SK-N-SH treated with all-trans-retinoic acid at 6 μM for 48 hours (cell line): ENCODE data around the gene MLANA.

Experiments
- ATAC-seq: fragments of 200-7000 bp; cut with Tn5 transposase; 3 replicates; pipeline ENCODE4 v1.9.1; 2020; ENCODE audit warnings: mild to moderate bottlenecking, moderate library complexity
- ARNTL ChIP-seq: fragments of 450-650 bp; formaldehyde crosslinking; IDR thresholded peaks from 2 replicates; pipeline ENCODE4 v1.5.0; 2020; ENCODE audit warnings: low read depth, mild to moderate bottlenecking, moderate library complexity, borderline replicate concordance
- BACH2 ChIP-seq: fragments of 250-450 bp; sonication (Bioruptor Pico); IDR thresholded peaks from 2 replicates; pipeline ENCODE4 v1.9.0; 2021; ENCODE audit warnings: mild to moderate bottlenecking, borderline replicate concordance
- CSDC2 ChIP-seq: fragments of 250-450 bp; sonication (Bioruptor Pico); IDR thresholded peaks from 2 replicates; pipeline ENCODE4 v1.5.0; 2020; ENCODE audit warnings: mild to moderate bottlenecking, moderate library complexity
- ESRRG ChIP-seq: fragments of 250-450 bp; sonication (Bioruptor Pico); IDR thresholded peaks from 2 replicates; pipeline ENCODE4 v1.6.1; 2021; ENCODE audit warnings: mild to moderate bottlenecking
- GLIS3 ChIP-seq: fragments of 250-450 bp; sonication (Bioruptor Pico); IDR thresholded peaks from 2 replicates; pipeline ENCODE4 v1.5.0; 2020; ENCODE audit warnings: mild to moderate bottlenecking, moderate library complexity
- ISL1 ChIP-seq: fragments of 250-450 bp; sonication (Bioruptor Pico); IDR thresholded peaks from 2 replicates; pipeline ENCODE4 v2.1.2; 2022; ENCODE audit warnings: mild to moderate bottlenecking, moderate library complexity
- OSR1 ChIP-seq: fragments of 250-450 bp; sonication (Bioruptor Pico); IDR thresholded peaks from 2 replicates; pipeline ENCODE4 v1.8.0; 2022; ENCODE audit warnings: moderate library complexity, mild to moderate bottlenecking, inconsistent platforms
- PPARA ChIP-seq: fragments of 250-450 bp; sonication (Bioruptor Pico); IDR thresholded peaks from 2 replicates; pipeline ENCODE4 v1.5.0; 2020; ENCODE audit warnings: mild to moderate bottlenecking, borderline replicate concordance
- RARB ChIP-seq: fragments of 250-450 bp; sonication (Bioruptor Pico); IDR thresholded peaks from 2 replicates; pipeline ENCODE4 v1.8.0; 2021; ENCODE audit warnings: mild to moderate bottlenecking, moderate library complexity
- SNAI2 ChIP-seq: fragments of 250-450 bp; sonication (Bioruptor Pico); IDR thresholded peaks from 2 replicates; pipeline ENCODE4 v1.5.0; 2020; ENCODE audit warnings: mild to moderate bottlenecking, moderate library complexity
- TCF4 ChIP-seq: fragments of 250-450 bp; sonication (Bioruptor Pico); IDR thresholded peaks from 2 replicates; pipeline ENCODE4 v1.8.0; 2021; ENCODE audit warnings: mild to moderate bottlenecking, moderate library complexity, borderline replicate concordance
- TOX ChIP-seq: fragments of 250-450 bp; sonication (Bioruptor Pico); IDR thresholded peaks from 2 replicates; pipeline ENCODE4 v1.8.0; 2021; ENCODE audit warnings: mild to moderate bottlenecking, moderate library complexity, borderline replicate concordance
- ZC3H10 ChIP-seq: fragments of 250-450 bp; sonication (Bioruptor Pico); IDR thresholded peaks from 2 replicates; pipeline ENCODE4 v1.5.1; 2021; ENCODE audit warnings: mild to moderate bottlenecking, moderate library complexity
- ZFP3 ChIP-seq: fragments of 250-450 bp; sonication (Bioruptor Pico); IDR thresholded peaks from 2 replicates; pipeline ENCODE4 v1.5.0; 2020; ENCODE audit warnings: mild to moderate bottlenecking, moderate library complexity
- ZFP30 ChIP-seq: fragments of 450-650 bp; formaldehyde crosslinking; IDR thresholded peaks from 2 replicates; pipeline ENCODE4 v1.5.0; 2022; ENCODE audit warnings: mild to moderate bottlenecking, moderate library complexity
- ZNF565 ChIP-seq: fragments of 450-650 bp; formaldehyde crosslinking; conservative IDR thresholded peaks from 2 replicates; pipeline ENCODE4 v1.5.0; 2020; ENCODE audit warnings: low read depth, mild to moderate bottlenecking, moderate library complexity
- ZNF70 ChIP-seq: fragments of 450-650 bp; formaldehyde crosslinking; IDR thresholded peaks from 2 replicates; pipeline ENCODE4 v1.5.0; 2020; ENCODE audit warnings: mild to moderate bottlenecking, moderate library complexity
- ZNF8 ChIP-seq: fragments of 450-650 bp; formaldehyde crosslinking; IDR thresholded peaks from 2 replicates; pipeline ENCODE4 v1.5.0; 2020; ENCODE audit warnings: mild to moderate bottlenecking, moderate library complexity
- TF ChIP-seq, protein P1 (sequence below): fragments of 250-450 bp; sonication (Bioruptor Pico); IDR thresholded peaks from 2 replicates; pipeline ENCODE4 v1.5.1; 2021; ENCODE audit warnings: mild to moderate bottlenecking, moderate library complexity
- TF ChIP-seq, protein P2 (sequence below): fragments of 250-450 bp; sonication (Bioruptor Pico); IDR thresholded peaks from 2 replicates; pipeline ENCODE4 v1.5.0; 2020; ENCODE audit warnings: mild to moderate bottlenecking, moderate library complexity
- TF ChIP-seq, protein P3 (sequence below): fragments of 250-450 bp; sonication (Bioruptor Pico); IDR thresholded peaks from 2 replicates; pipeline ENCODE4 v1.5.1; 2020; ENCODE audit warnings: low read depth, mild to moderate bottlenecking, moderate library complexity
- TF ChIP-seq, protein P4 (sequence below): fragments of 250-450 bp; sonication (Bioruptor Pico); IDR thresholded peaks from 2 replicates; pipeline ENCODE4 v1.8.0; 2020; ENCODE audit warnings: mild to moderate bottlenecking, moderate library complexity, borderline replicate concordance

MLANA gene

DNA sequence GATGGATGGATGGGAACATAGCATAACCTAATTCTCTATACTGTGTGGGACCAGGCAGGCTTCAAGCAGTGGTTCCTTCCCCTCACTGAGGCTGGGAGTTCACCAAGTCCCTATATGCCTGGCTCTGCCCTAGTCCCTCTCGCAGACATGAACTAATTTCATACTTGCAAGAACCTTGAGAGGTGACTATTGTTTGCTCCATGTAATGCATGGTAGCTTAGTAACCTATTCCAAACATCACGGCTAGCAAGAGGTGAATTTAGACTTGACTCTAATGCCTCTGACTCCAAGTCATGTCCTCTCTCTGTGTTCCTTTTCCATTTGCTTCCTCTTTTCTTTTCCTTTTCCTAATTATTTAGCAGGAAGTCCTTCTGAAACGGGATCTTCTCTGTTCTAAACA, 31.9 kb upstream of the MLANA start:
- TF ChIP-seq ZNF8 (CRISPR knock-in tag) (no peak), OSR1 (CRISPR knock-in tag) (no peak), ARNTL (CRISPR knock-in tag) (no peak), TOX (CRISPR knock-in tag) (no peak), ZNF70 (CRISPR knock-in tag) (no peak), RARB (CRISPR knock-in tag) (no peak), BACH2 (CRISPR knock-in tag) (no peak), ZC3H10 (CRISPR knock-in tag) (no peak), PPARA (no peak), ISL1 (CRISPR knock-in tag) (no peak), ESRRG (CRISPR knock-in tag) (no peak)
- TF ChIP-seq, protein P1, sequence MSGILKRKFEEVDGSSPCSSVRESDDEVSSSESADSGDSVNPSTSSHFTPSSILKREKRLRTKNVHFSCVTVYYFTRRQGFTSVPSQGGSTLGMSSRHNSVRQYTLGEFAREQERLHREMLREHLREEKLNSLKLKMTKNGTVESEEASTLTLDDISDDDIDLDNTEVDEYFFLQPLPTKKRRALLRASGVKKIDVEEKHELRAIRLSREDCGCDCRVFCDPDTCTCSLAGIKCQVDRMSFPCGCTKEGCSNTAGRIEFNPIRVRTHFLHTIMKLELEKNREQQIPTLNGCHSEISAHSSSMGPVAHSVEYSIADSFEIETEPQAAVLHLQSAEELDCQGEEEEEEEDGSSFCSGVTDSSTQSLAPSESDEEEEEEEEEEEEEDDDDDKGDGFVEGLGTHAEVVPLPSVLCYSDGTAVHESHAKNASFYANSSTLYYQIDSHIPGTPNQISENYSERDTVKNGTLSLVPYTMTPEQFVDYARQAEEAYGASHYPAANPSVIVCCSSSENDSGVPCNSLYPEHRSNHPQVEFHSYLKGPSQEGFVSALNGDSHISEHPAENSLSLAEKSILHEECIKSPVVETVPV (CRISPR knock-in tag) = no peak
- ATAC-seq = no peak

DNA sequence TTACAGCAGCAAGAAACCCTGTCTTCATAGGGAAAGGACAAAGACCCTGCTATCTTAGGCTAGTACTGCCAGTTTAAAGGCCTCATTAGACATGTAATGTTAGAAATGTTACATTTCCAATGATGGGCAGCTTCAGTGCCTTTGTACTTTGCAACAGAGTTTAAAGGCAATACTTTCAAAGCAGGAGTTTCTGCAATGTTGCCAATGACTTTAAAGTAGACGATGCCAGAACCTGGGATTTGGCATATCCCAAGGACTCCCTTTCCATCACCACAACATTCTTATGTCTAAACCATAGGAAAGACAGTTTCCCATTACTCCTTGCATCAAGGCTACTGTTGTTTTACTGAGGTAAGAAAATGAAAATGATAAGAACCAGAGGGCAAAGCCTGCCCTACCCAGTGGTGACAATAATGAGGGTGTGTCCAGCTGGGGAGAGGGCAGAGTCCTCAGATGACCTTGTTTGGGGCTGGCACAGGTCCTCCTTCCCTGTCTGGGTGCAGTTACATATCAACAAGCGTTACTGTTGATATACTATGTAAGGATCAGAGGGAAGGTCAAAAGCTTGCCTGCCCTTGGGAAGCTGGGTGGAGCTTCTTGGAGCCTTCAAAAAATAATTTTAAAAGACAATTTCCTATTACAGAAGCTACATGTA, 27.5 kb upstream of the MLANA start:
- no peak for ATAC-seq
- TF ChIP-seq, protein P2, sequence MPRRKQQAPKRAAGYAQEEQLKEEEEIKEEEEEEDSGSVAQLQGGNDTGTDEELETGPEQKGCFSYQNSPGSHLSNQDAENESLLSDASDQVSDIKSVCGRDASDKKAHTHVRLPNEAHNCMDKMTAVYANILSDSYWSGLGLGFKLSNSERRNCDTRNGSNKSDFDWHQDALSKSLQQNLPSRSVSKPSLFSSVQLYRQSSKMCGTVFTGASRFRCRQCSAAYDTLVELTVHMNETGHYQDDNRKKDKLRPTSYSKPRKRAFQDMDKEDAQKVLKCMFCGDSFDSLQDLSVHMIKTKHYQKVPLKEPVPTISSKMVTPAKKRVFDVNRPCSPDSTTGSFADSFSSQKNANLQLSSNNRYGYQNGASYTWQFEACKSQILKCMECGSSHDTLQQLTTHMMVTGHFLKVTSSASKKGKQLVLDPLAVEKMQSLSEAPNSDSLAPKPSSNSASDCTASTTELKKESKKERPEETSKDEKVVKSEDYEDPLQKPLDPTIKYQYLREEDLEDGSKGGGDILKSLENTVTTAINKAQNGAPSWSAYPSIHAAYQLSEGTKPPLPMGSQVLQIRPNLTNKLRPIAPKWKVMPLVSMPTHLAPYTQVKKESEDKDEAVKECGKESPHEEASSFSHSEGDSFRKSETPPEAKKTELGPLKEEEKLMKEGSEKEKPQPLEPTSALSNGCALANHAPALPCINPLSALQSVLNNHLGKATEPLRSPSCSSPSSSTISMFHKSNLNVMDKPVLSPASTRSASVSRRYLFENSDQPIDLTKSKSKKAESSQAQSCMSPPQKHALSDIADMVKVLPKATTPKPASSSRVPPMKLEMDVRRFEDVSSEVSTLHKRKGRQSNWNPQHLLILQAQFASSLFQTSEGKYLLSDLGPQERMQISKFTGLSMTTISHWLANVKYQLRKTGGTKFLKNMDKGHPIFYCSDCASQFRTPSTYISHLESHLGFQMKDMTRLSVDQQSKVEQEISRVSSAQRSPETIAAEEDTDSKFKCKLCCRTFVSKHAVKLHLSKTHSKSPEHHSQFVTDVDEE = no peak
- no peak for TF ChIP-seq ZC3H10 (CRISPR knock-in tag)
- TF ChIP-seq, protein P1 (CRISPR knock-in tag) = no peak
- no peak for TF ChIP-seq TCF4
- no peak for TF ChIP-seq ESRRG (CRISPR knock-in tag)
- TF ChIP-seq GLIS3 (CRISPR knock-in tag) = no peak
- TF ChIP-seq OSR1 (CRISPR knock-in tag) = no peak
- no peak for TF ChIP-seq CSDC2 (CRISPR knock-in tag)
- TF ChIP-seq ZFP30 (CRISPR knock-in tag) = no peak
- TF ChIP-seq, protein P3, sequence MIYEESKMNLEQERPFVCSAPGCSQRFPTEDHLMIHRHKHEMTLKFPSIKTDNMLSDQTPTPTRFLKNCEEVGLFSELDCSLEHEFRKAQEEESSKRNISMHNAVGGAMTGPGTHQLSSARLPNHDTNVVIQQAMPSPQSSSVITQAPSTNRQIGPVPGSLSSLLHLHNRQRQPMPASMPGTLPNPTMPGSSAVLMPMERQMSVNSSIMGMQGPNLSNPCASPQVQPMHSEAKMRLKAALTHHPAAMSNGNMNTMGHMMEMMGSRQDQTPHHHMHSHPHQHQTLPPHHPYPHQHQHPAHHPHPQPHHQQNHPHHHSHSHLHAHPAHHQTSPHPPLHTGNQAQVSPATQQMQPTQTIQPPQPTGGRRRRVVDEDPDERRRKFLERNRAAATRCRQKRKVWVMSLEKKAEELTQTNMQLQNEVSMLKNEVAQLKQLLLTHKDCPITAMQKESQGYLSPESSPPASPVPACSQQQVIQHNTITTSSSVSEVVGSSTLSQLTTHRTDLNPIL (CRISPR knock-in tag) = no peak
- TF ChIP-seq TOX (CRISPR knock-in tag) = no peak
- TF ChIP-seq, protein P4, sequence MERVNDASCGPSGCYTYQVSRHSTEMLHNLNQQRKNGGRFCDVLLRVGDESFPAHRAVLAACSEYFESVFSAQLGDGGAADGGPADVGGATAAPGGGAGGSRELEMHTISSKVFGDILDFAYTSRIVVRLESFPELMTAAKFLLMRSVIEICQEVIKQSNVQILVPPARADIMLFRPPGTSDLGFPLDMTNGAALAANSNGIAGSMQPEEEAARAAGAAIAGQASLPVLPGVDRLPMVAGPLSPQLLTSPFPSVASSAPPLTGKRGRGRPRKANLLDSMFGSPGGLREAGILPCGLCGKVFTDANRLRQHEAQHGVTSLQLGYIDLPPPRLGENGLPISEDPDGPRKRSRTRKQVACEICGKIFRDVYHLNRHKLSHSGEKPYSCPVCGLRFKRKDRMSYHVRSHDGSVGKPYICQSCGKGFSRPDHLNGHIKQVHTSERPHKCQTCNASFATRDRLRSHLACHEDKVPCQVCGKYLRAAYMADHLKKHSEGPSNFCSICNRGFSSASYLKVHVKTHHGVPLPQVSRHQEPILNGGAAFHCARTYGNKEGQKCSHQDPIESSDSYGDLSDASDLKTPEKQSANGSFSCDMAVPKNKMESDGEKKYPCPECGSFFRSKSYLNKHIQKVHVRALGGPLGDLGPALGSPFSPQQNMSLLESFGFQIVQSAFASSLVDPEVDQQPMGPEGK (CRISPR knock-in tag) = no peak
- TF ChIP-seq ZNF8 (CRISPR knock-in tag) = no peak
- TF ChIP-seq ARNTL (CRISPR knock-in tag) = no peak
- TF ChIP-seq ZNF565 (CRISPR knock-in tag) = no peak
- TF ChIP-seq PPARA = no peak
- no peak for TF ChIP-seq ZNF70 (CRISPR knock-in tag)
- no peak for TF ChIP-seq BACH2 (CRISPR knock-in tag)
- no peak for TF ChIP-seq ZFP3 (CRISPR knock-in tag)

DNA sequence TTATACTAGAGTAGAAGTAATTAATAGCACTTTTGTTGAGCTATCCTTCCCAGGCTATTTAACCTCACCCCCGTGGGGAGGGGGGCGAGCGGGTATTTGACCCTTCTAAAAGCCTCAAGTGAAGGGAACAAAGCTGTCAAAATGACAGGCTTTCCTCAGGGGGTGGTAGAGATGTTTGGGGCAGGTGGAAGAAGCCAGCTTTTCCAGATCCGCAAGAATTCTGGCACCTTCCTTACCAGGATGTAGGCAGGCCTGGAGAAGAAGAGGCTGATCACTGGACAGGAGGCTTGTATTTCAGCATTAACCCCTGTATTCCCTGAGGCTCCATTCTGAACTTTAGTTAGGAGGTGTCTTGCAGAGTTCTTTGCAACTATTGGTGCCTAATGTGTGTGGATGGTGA, 26.2 kb upstream of the MLANA start:
- ATAC-seq = no peak
- TF ChIP-seq TOX (CRISPR knock-in tag) (no peak), OSR1 (CRISPR knock-in tag) (no peak), ARNTL (CRISPR knock-in tag) (no peak), SNAI2 (no peak), ZNF70 (CRISPR knock-in tag) (no peak), ESRRG (CRISPR knock-in tag) (no peak), ZNF8 (CRISPR knock-in tag) (no peak), ZFP3 (CRISPR knock-in tag) (no peak)
- TF ChIP-seq, protein P4 (CRISPR knock-in tag) = no peak
- TF ChIP-seq, protein P2 = no peak
